ENCODE measurements around the gene BICRA. TPM values are rescaled to one million over a fixed set of nuclear protein-coding genes. Genes with fewer than 3 reads are reported as not detected.

BICRA gene
- total and polyA plus RNA-seq, 2 of the 8 experiments (the other 6 are each of a cell fraction or from before 2014, with no cell fraction given) = 1.5 to 29.2 TPM

DNA sequence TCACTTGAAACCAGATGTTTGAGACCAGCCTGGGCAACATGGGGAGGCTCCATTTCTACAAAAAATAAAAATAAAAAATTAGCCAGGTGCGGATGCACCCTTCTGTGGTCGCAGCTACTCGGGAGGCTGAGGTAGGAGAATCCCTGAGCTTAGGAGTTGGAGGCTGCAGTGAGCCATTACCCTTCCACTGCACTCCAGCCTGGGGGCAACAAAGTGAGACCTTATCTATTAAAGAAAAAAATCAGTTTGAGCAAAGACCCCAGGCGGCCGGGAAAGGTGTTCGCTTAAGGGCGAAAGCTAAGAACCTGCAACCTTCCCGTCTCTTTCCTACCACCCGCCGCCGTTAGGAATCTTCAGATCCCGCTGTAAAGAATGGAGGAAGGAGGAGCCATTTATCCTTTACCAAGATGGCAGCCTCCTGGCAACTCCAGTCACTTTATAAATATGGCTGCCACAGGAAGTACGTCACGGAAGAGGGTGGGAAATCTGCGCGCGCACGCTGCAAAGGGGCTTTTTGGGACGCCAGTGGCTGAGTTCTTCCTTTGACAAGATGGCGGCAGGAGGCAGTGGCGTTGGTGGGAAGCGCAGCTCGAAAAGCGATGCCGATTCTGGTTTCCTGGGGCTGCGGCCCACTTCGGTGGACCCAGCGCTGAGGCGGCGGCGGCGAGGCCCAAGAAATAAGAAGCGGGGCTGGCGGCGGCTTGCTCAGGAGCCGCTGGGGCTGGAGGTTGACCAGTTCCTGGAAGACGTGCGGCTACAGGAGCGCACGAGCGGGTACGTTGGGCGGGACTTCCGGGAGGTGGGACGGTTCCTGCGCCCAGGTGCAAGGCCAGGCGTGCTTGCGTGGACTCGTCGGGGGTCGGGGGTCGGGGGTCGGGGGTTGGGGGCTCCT is 136.3 kb downstream of the BICRA start, which contains the start of gene NOP53 (continued):
- peak; percentile 93 for TF ChIP-seq SAP30 (IDR thresholded peaks at IDR 0.05; ENCODE audit: insufficient read depth, insufficient replicate concordance, low read length)
- no peak for TF ChIP-seq POU5F1 (IDR thresholded peaks at IDR 0.05; ENCODE audit: low read depth, low read length)
- no peak for TF ChIP-seq ZNF274 (IDR thresholded peaks at IDR 0.05; ENCODE audit: borderline replicate concordance, extremely low read depth, low read length)
- TF ChIP-seq RBBP5 (IDR thresholded peaks at IDR 0.05; ENCODE audit: borderline replicate concordance, low read depth, low read length) = 0 out of 2 replicates have a peak, but pooled peaks have one; percentile 54
- TF ChIP-seq TBP (IDR thresholded peaks at IDR 0.05; ENCODE audit: low read depth, low read length) = peak; percentile 95
- peak; percentile 54; the same call in 1 of the 2 replicates for TF ChIP-seq CHD2 (IDR thresholded peaks at IDR 0.05; ENCODE audit: low read length)
- peak; percentile 86; the same call in 1 of the 2 replicates for TF ChIP-seq GABPA (IDR thresholded peaks at IDR 0.05; ENCODE audit: borderline replicate concordance, insufficient read depth, low read length)
- TF ChIP-seq, protein P1, sequence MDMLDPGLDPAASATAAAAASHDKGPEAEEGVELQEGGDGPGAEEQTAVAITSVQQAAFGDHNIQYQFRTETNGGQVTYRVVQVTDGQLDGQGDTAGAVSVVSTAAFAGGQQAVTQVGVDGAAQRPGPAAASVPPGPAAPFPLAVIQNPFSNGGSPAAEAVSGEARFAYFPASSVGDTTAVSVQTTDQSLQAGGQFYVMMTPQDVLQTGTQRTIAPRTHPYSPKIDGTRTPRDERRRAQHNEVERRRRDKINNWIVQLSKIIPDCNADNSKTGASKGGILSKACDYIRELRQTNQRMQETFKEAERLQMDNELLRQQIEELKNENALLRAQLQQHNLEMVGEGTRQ (IDR thresholded peaks at IDR 0.05; ENCODE audit: low read length) = no peak
- TF ChIP-seq HDAC2 (IDR thresholded peaks at IDR 0.05; ENCODE audit: borderline replicate concordance in 1 of 2, low read depth in 2 of 2, low read length in 2 of 2) = no peak
- TF ChIP-seq KDM4A (IDR thresholded peaks at IDR 0.05; ENCODE audit: low read depth, low read length, severe bottlenecking) = peak; percentile 68
- TF ChIP-seq RAD21 (IDR thresholded peaks at IDR 0.05 in 1 of 2, conservative IDR thresholded peaks at IDR 0.05 in 1 of 2; ENCODE audit: low read depth in 2 of 2, low read length in 2 of 2) = no peak
- no peak for TF ChIP-seq BACH1 (IDR thresholded peaks at IDR 0.05; ENCODE audit: low read length)
- TF ChIP-seq CHD1 (IDR thresholded peaks at IDR 0.05; ENCODE audit: low read depth, low read length) = no peak
- TF ChIP-seq TCF12 (IDR thresholded peaks at IDR 0.05; ENCODE audit: low read depth, low read length) = no peak
- TF ChIP-seq RFX5 (IDR thresholded peaks at IDR 0.05; ENCODE audit: borderline replicate concordance, low read depth, low read length) = no peak

Measured in H1 (cell line).